B cell (primary cell): ENCODE data around the gene UBTD1. TPM values are rescaled to one million over a fixed set of nuclear protein-coding genes. Genes with fewer than 3 reads are reported as not detected.

Source experiments
- ATAC-seq: fragments of 200-7000 bp; cut with Tn5 transposase; one replicate; pipeline ENCODE4 v1.10.0; 2021; ENCODE audit warnings: low read depth, mild to moderate bottlenecking, moderate number of reproducible peaks, moderate library complexity
- CTCF ChIA-PET: fragments of 350-600 bp; sonication (Branson Sonifier 250); formaldehyde crosslinking; loops from one replicate; lab custom pipeline; 2021; ENCODE audit warnings: antibody characterized with exemption, inconsistent platforms; lab: Charles Lee
- POLR2A ChIA-PET: fragments of 350-600 bp; sonication (Branson Sonifier 250); formaldehyde crosslinking; loops from one replicate; lab custom pipeline; 2021; ENCODE audit warnings: antibody characterized with exemption; lab: Charles Lee
- DNase-seq: peaks from one replicate; pipeline ENCODE4 v3.0.0; 2013
- H2AFZ ChIP-seq: 2 replicates; pipeline ENCODE4 v1.6.1; 2012; ENCODE audit warnings: mild to moderate bottlenecking, low read depth, low read length; ENCODE audit not compliant: insufficient read depth, poor library complexity, severe bottlenecking
- H3K27ac ChIP-seq, 2 donors: 1 replicate in 1 of 2; 2 replicates in 1 of 2; pipeline ENCODE4 v1.5.1; 2012 to 2013; ENCODE audit warnings: low read length in 2 of 2, mild to moderate bottlenecking in 2 of 2, moderate library complexity in 1 of 2
- H3K27me3 ChIP-seq, 4 experiments: fragments of 200-600 bp in 1 of 4; sonication (generic) in 1 of 4; replicated peaks in 1 of 4; 1 replicate in 2 of 4; 2 replicates in 2 of 4; pipeline versions ENCODE4 v1.6.1 to v1.7.0; 2013 to 2016; ENCODE audit warnings: low read length in 3 of 4, mild to moderate bottlenecking in 2 of 4, mixed read lengths in 1 of 4, moderate library complexity in 1 of 4; ENCODE audit not compliant: insufficient read depth in 4 of 4, control insufficient read depth in 3 of 4; ENCODE audit errors: control extremely low read depth in 1 of 4
- H3K36me3 ChIP-seq, 2 experiments: replicated peaks in 1 of 2; 1 replicate in 1 of 2; 2 replicates in 1 of 2; pipeline versions ENCODE4 v1.6.1 to v1.7.1; 2013; ENCODE audit warnings: low read length in 1 of 2; ENCODE audit not compliant: insufficient read depth in 2 of 2, control insufficient read depth in 1 of 2; ENCODE audit errors: control extremely low read depth in 1 of 2, extremely low read depth in 1 of 2
- H3K4me1 ChIP-seq, 2 donors: fragments of 200-600 bp in 1 of 2; sonication (generic) in 1 of 2; 1 replicate in 1 of 2; 2 replicates in 1 of 2; pipeline versions ENCODE4 v1.5.1 to v1.6.1; 2013 to 2017; ENCODE audit warnings: low read length in 2 of 2; ENCODE audit not compliant: control insufficient read depth in 2 of 2, insufficient read depth in 2 of 2
- H3K4me2 ChIP-seq: replicated peaks from 2 replicates; pipeline ENCODE3; 2012; ENCODE audit warnings: mild to moderate bottlenecking, low read depth, low read length; ENCODE audit not compliant: poor library complexity, severe bottlenecking
- H3K4me3 ChIP-seq, 5 experiments: fragments of 200-600 bp in 1 of 5; sonication (generic) in 1 of 5; 1 replicate in 3 of 5; 2 replicates in 2 of 5; pipeline versions ENCODE4 v1.5.1 to v1.7.0; 2011 to 2016; ENCODE audit warnings: low read length in 4 of 5, mild to moderate bottlenecking in 4 of 5, low read depth in 2 of 5, control low read depth in 1 of 5, moderate library complexity in 1 of 5; ENCODE audit not compliant: insufficient read depth in 1 of 5; ENCODE audit errors: control extremely low read depth in 1 of 5, extremely low read depth in 1 of 5
- H3K79me2 ChIP-seq: fragments of 200-600 bp; sonication (generic); one replicate; pipeline ENCODE4 v1.6.0; 2016; ENCODE audit warnings: low read length; ENCODE audit not compliant: control insufficient read depth, insufficient read depth
- H3K9ac ChIP-seq: fragments of 200-600 bp; sonication (generic); 2 replicates; pipeline ENCODE4 v1.6.1; 2017; ENCODE audit warnings: mild to moderate bottlenecking, low read length, moderate library complexity
- H3K9me3 ChIP-seq, 3 donors: one replicate each; pipeline versions ENCODE4 v1.6.1 to v1.7.1; 2013; ENCODE audit warnings: low read length in 2 of 3; ENCODE audit not compliant: control insufficient read depth in 2 of 3, insufficient read depth in 1 of 3; ENCODE audit errors: control extremely low read depth in 1 of 3
- H4K20me1 ChIP-seq: 2 replicates; pipeline ENCODE4 v1.6.0; 2012; ENCODE audit warnings: mild to moderate bottlenecking, low read length; ENCODE audit not compliant: insufficient read depth, control insufficient read depth, poor library complexity, severe bottlenecking
- H3K27ac Mint-ChIP-seq: one replicate; pipeline ENCODE4 v1.8.0; 2021; ENCODE audit warnings: mixed read lengths
- H3K27me3 Mint-ChIP-seq: one replicate; pipeline ENCODE4 v1.8.0; 2021; ENCODE audit warnings: mixed read lengths
- H3K4me1 Mint-ChIP-seq: one replicate; pipeline ENCODE4 v1.8.0; 2021; ENCODE audit warnings: mixed read lengths
- H3K4me3 Mint-ChIP-seq: one replicate; pipeline ENCODE4 v1.8.0; 2021; ENCODE audit warnings: mixed read lengths
- H3K9me3 Mint-ChIP-seq: one replicate; pipeline ENCODE4 v1.8.0; 2022; ENCODE audit warnings: mixed read lengths; ENCODE audit not compliant: insufficient read depth
- EZH2 ChIP-seq: IDR thresholded peaks from 2 replicates; pipeline ENCODE4 v1.6.1; 2012; ENCODE audit warnings: borderline replicate concordance, low read depth, mild to moderate bottlenecking, moderate library complexity, low read length; ENCODE audit not compliant: insufficient read depth, poor library complexity, severe bottlenecking
- WGBS: methylation state at CpG from one replicate; pipeline ENCODE4 v1.1.5; 2013; ENCODE audit warnings: missing lambda C conversion rate; ENCODE audit not compliant: insufficient coverage; 5-methylcytosine and 5-hydroxymethylcytosine counted together
- intact Hi-C: fragments of 100-400 bp; cut with micrococcal nuclease; formaldehyde crosslinking; loops from one replicate; pipeline ENCODE4 v1.10.0; 2022
- polyA plus RNA-seq: library from polyadenylated mRNA; depleted of rRNA; stranded (reverse); fragments of >200 nt; gene quantifications from 2 replicates; pipeline ENCODE4 v1.2.3, GENCODE V29; 2012
- total RNA-seq, 2 donors: library from RNA; stranded (reverse); fragments of 120-200 nt in 1 of 2; gene quantifications; 1 replicate in 1 of 2; 2 replicates in 1 of 2; pipeline versions ENCODE4 v1.2.3 to v1.2.4, GENCODE V29; 2013 to 2022
- TF ChIP-seq, protein P1 (sequence below): fragments of 200-600 bp; IDR thresholded peaks from one replicate; pipeline ENCODE4 v1.8.0; 2022; ENCODE audit warnings: antibody characterized with exemption, mild to moderate bottlenecking

UBTD1 gene
- total and polyA plus RNA-seq, 2 donors (not counting 1 experiment from before 2014, with no cell fraction given) = 1.3 to 1.8 TPM

DNA sequence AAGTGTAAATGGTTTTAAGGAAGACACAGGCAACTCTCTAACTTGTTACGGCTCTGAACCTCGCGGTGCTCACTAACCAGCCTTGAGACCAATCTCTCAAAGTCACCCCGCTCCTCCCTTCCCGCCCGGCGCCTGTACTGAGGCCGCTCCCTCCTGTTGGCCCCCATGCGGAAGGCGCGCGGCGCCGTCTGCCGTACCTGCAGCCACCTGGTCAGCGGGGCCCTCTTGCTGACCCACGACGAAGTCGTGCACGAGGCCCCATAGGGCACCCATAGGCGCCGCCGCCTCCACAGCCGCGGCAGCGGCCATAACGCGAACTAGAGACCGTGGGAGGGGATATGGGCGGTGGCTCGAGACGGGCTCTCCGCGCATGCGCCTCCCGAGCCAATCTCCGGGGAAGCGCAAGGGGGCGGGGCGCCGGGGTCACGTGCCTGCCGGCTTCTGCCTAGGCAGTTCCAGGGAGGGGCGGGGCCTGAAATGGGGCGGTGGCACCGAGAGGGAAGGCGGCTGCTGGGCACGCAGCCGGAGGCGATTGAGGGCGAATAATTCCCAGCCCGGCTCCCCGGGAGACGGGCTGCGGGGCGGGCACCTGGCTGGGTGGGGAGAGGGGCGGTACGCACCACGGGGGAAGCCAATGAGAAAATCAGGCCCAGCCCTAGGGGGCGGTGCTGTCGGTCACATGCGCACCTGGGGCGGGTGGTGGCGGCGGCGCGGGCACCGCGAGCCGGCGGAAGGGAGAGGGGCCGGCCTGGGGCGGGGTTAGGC is 466 bp upstream of the UBTD1 start, which contains the start of gene MMS19:
Gene MMS19, minus strand, starts transcription at position 347 of the 765 bp plus-strand sequence. Its CDS starts 38 bp downstream, at position 309.
- Histone ChIP-seq H3K9ac (peak within 1 kb of the TSS; percentile 95), H2AFZ (peak within 1 kb of the TSS; percentile 97), H3K4me2 (peak within 1 kb of the TSS; percentile 97), H3K27ac (peak within 1 kb of the TSS; percentile 77 to 91), H3K9me3 (no peaks in the 10 kb centered on the region), H3K79me2 (peaks cover 48% of the 10 kb centered on the region), H4K20me1 (peaks cover 26% of the 10 kb centered on the region), H3K27me3 (peaks cover 0 to 27% (median 16%) of the 10 kb centered on the region in 4 experiments), H3K4me1 (peaks cover 21% of the 10 kb centered on the region in 2 donors), H3K4me3 (peak within 1 kb of the TSS; percentile 92 to 98 (median 96)), H3K36me3 (peaks cover 0 to 4% of the 10 kb centered on the region in 2 experiments)
- TF ChIP-seq EZH2 = no peak
- TF ChIP-seq, protein P1, sequence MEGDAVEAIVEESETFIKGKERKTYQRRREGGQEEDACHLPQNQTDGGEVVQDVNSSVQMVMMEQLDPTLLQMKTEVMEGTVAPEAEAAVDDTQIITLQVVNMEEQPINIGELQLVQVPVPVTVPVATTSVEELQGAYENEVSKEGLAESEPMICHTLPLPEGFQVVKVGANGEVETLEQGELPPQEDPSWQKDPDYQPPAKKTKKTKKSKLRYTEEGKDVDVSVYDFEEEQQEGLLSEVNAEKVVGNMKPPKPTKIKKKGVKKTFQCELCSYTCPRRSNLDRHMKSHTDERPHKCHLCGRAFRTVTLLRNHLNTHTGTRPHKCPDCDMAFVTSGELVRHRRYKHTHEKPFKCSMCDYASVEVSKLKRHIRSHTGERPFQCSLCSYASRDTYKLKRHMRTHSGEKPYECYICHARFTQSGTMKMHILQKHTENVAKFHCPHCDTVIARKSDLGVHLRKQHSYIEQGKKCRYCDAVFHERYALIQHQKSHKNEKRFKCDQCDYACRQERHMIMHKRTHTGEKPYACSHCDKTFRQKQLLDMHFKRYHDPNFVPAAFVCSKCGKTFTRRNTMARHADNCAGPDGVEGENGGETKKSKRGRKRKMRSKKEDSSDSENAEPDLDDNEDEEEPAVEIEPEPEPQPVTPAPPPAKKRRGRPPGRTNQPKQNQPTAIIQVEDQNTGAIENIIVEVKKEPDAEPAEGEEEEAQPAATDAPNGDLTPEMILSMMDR = no peak
- Mint-ChIP-seq H3K27me3 (peaks cover 31% of the 10 kb centered on the region), H3K27ac (peak within 1 kb of the TSS; percentile 99), H3K4me1 (peaks cover 38% of the 10 kb centered on the region), H3K9me3 (no peaks in the 10 kb centered on the region), H3K4me3 (peak within 1 kb of the TSS; percentile 99)
- CTCF ChIA-PET = no interaction called here
- DNase-seq = peak; percentile 99
- POLR2A ChIA-PET = interaction anchor here (1.1 kb wide), 1 partner anchor 31 kb away, joined by 3 read pairs; no protein-coding TSS in a partner anchor
- ATAC-seq = peak; percentile 87
- WGBS = 0% methylated on average over 72 of the region's 73 CpGs
- intact Hi-C loops = loop anchor here (1.0 to 5.0 kb wide), 7 partner anchors 52 to 1936 kb away; partner anchors contain the start of genes ARHGAP19, EXOSC1, MORN4 and PGAM1
